Measurements from ENCODE around the gene SLCO4A1. TPM values are rescaled to one million over a fixed set of nuclear protein-coding genes. Genes with fewer than 3 reads are reported as not detected.

The SLCO4A1 gene
- total and polyA plus RNA-seq, 5 experiments from 2014 or later, result 0.93 to 1.4 (median 1.4) TPM; not detected in 2

GRCh38 chr20:62702895-62703852, 60.9 kb downstream of the SLCO4A1 start:
- H3K27me3 Mint-ChIP-seq, result peaks cover 4 to 15% (median 6%) of the 10 kb centered on the region in 5 donors
- H3K4me3 Mint-ChIP-seq, result peak overlapping the region in 4 of 10 donors; percentile 11 to 77 (median 59)
- H3K27ac Mint-ChIP-seq, result peak overlapping the region in 6 of 10 donors; percentile 11 to 96 (median 76)
- ATAC-seq (peak; percentile 45 to 77), DNase-seq (peak in 1 of 10 donors; percentile 17)
- no peaks in the 10 kb centered on the region for H3K9me3 Mint-ChIP-seq
- POLR2A ChIA-PET, result interaction anchor here (1.3 to 2.0 kb wide), 2 partner anchors 37 to 91 kb away, joined by 5 to 8 read pairs; no protein-coding TSS in a partner anchor
- no peaks in the 10 kb centered on the region for H3K36me3 Mint-ChIP-seq
- H3K4me1 Mint-ChIP-seq, result peaks cover 8 to 17% (median 11%) of the 10 kb centered on the region in 4 donors

- Mint-ChIP-seq H3K36me3 (no peaks in the 10 kb centered on the region), H3K27ac (peak overlapping the region in 4 of 10 donors; percentile 53 to 96 (median 88)), H3K27me3 (peaks cover 5 to 16% (median 6%) of the 10 kb centered on the region in 5 donors), H3K4me3 (peak overlapping the region in 4 of 10 donors; percentile 11 to 77 (median 59)), H3K4me1 (peaks cover 8 to 18% (median 13%) of the 10 kb centered on the region in 4 donors), H3K9me3 (no peaks in the 10 kb centered on the region)
- no peak for DNase-seq
- ATAC-seq, result no peak
- POLR2A ChIA-PET, result interaction anchor here (1.0 to 2.0 kb wide), 3 partner anchors 36 to 101 kb away, joined by 3 to 8 read pairs (median 5); partner anchors contain the start of gene OGFR
Observed at GRCh38 chr20:62703853-62704228, 61.5 kb downstream of the SLCO4A1 start.

GRCh38 chr20:62704341-62704948, 62.1 kb downstream of the SLCO4A1 start:
- Mint-ChIP-seq H3K27me3 (peaks cover 5 to 19% (median 6%) of the 10 kb centered on the region in 5 donors), H3K4me3 (peak overlapping the region in 1 of 10 donors; percentile 21), H3K4me1 (peaks cover 8 to 18% (median 14%) of the 10 kb centered on the region in 4 donors), H3K9me3 (no peaks in the 10 kb centered on the region), H3K36me3 (no peaks in the 10 kb centered on the region), H3K27ac (peak overlapping the region in 2 of 10 donors; percentile 48 to 53)
- DNase-seq, result no peak
- no peak for ATAC-seq
- POLR2A ChIA-PET, result interaction anchor here (1.0 to 2.0 kb wide), 2 partner anchors 35 to 100 kb away, joined by 3 to 8 read pairs; partner anchors contain the start of gene OGFR

GRCh38 chr20:62705627-62706026, 63.3 kb downstream of the SLCO4A1 start:
- ATAC-seq (no peak), DNase-seq (no peak)
- Mint-ChIP-seq H3K9me3 (no peaks in the 10 kb centered on the region), H3K27me3 (peaks cover 10 to 31% (median 14%) of the 10 kb centered on the region in 5 donors), H3K27ac (no peak overlapping the region), H3K36me3 (no peaks in the 10 kb centered on the region), H3K4me3 (no peak overlapping the region), H3K4me1 (peaks cover 12 to 23% (median 19%) of the 10 kb centered on the region in 4 donors)
- POLR2A ChIA-PET, result interaction anchor here (0.6 to 1.0 kb wide), 2 partner anchors 89 to 90 kb away, joined by 3 read pairs; no protein-coding TSS in a partner anchor

GRCh38 chr20:62706344-62706743, 64.0 kb downstream of the SLCO4A1 start:
- H3K36me3 Mint-ChIP-seq, result no peaks in the 10 kb centered on the region
- H3K27ac Mint-ChIP-seq, result no peak overlapping the region
- peaks cover 10 to 31% (median 14%) of the 10 kb centered on the region in 5 donors for H3K27me3 Mint-ChIP-seq
- POLR2A ChIA-PET, result interaction anchor here (1.0 kb wide), 1 partner anchor 88 kb away, joined by 3 read pairs; no protein-coding TSS in a partner anchor
- no peak overlapping the region for H3K4me3 Mint-ChIP-seq
- no peaks in the 10 kb centered on the region for H3K9me3 Mint-ChIP-seq
- peaks cover 12 to 23% (median 19%) of the 10 kb centered on the region in 4 donors for H3K4me1 Mint-ChIP-seq
- DNase-seq (no peak), ATAC-seq (no peak)

GRCh38 chr20:62706857-62707256, 64.6 kb downstream of the SLCO4A1 start:
- peak overlapping the region in 1 of 10 donors; percentile 46 for H3K4me3 Mint-ChIP-seq
- H3K27ac Mint-ChIP-seq, result peak overlapping the region in 1 of 10 donors; percentile 41
- no peaks in the 10 kb centered on the region for H3K9me3 Mint-ChIP-seq
- DNase-seq, result no peak
- H3K27me3 Mint-ChIP-seq, result peaks cover 10 to 33% (median 14%) of the 10 kb centered on the region in 5 donors
- no peak for ATAC-seq
- peaks cover 12 to 23% (median 20%) of the 10 kb centered on the region in 4 donors for H3K4me1 Mint-ChIP-seq
- no peaks in the 10 kb centered on the region for H3K36me3 Mint-ChIP-seq
- POLR2A ChIA-PET, result interaction anchor here (0.6 kb wide), 1 partner anchor 89 kb away, joined by 3 read pairs; the partner anchor contains the start of gene MRGBP

- Mint-ChIP-seq H3K27ac (peak overlapping the region in 1 of 10 donors; percentile 54), H3K27me3 (peaks cover 10 to 33% (median 15%) of the 10 kb centered on the region in 5 donors), H3K4me1 (peaks cover 12 to 23% (median 20%) of the 10 kb centered on the region in 4 donors), H3K9me3 (no peaks in the 10 kb centered on the region), H3K36me3 (no peaks in the 10 kb centered on the region), H3K4me3 (peak overlapping the region in 4 of 10 donors; percentile 57 to 80 (median 62))
- DNase-seq, result no peak
- POLR2A ChIA-PET, result interaction anchor here (0.6 to 1.6 kb wide), 2 partner anchors 87 to 89 kb away, joined by 3 to 6 read pairs; partner anchors contain the start of gene MRGBP
- ATAC-seq, result no peak
Observed at GRCh38 chr20:62707276-62707920, 65.1 kb downstream of the SLCO4A1 start.

GRCh38 chr20:62707921-62708521, 65.7 kb downstream of the SLCO4A1 start:
- DNase-seq (no peak), ATAC-seq (peak; percentile 45 to 67)
- H3K27ac Mint-ChIP-seq, result peak overlapping the region in 1 of 10 donors; percentile 29
- H3K9me3 Mint-ChIP-seq, result no peaks in the 10 kb centered on the region
- H3K4me3 Mint-ChIP-seq, result peak overlapping the region in 9 of 10 donors; percentile 39 to 80 (median 53)
- peaks cover 10 to 33% (median 15%) of the 10 kb centered on the region in 5 donors for H3K27me3 Mint-ChIP-seq
- H3K36me3 Mint-ChIP-seq, result no peaks in the 10 kb centered on the region
- POLR2A ChIA-PET, result interaction anchor here (1.1 to 1.6 kb wide), 2 partner anchors 86 to 101 kb away, joined by 3 to 6 read pairs; no protein-coding TSS in a partner anchor
- peaks cover 10 to 23% (median 20%) of the 10 kb centered on the region in 4 donors for H3K4me1 Mint-ChIP-seq

GRCh38 chr20:62708591-62709536, 66.6 kb downstream of the SLCO4A1 start, which contains the start of gene NTSR1:
Gene NTSR1 (plus strand): TSS chr20:62708836. CDS start chr20:62709208, 372 bp downstream.
- Mint-ChIP-seq H3K27me3 (peaks cover 10 to 33% (median 15%) of the 10 kb centered on the region in 5 donors), H3K9me3 (no peaks in the 10 kb centered on the region), H3K36me3 (no peaks in the 10 kb centered on the region), H3K4me3 (peak within 1 kb of the TSS in 9 of 10 donors; percentile 39 to 80 (median 53)), H3K27ac (peak within 1 kb of the TSS in 1 of 10 donors; percentile 29), H3K4me1 (peaks cover 8 to 16% (median 15%) of the 10 kb centered on the region in 4 donors)
- POLR2A ChIA-PET, result interaction anchor here (1.1 to 1.6 kb wide), 2 partner anchors 85 to 100 kb away, joined by 3 to 6 read pairs; no protein-coding TSS in a partner anchor
- ATAC-seq (peak; percentile 29 to 55), DNase-seq (no peak)

- Mint-ChIP-seq H3K27me3 (peaks cover 10 to 33% (median 15%) of the 10 kb centered on the region in 5 donors), H3K9me3 (no peaks in the 10 kb centered on the region), H3K36me3 (no peaks in the 10 kb centered on the region), H3K4me3 (peak overlapping the region in 4 of 10 donors; percentile 14 to 42 (median 34)), H3K4me1 (peaks cover 10 to 16% (median 14%) of the 10 kb centered on the region in 4 donors), H3K27ac (no peak overlapping the region)
- no peak for DNase-seq
- ATAC-seq, result no peak
- POLR2A ChIA-PET, result no interaction called here
Observed at GRCh38 chr20:62709537-62709905, 67.2 kb downstream of the SLCO4A1 start.

All from naive thymus-derived CD8-positive, alpha-beta T cell (primary cell).